ENCODE measurements around the gene BANF1. TPM values are rescaled to one million over a fixed set of nuclear protein-coding genes. Genes with fewer than 3 reads are reported as not detected.
A peak's percentile ranks its signal among the peaks of the same experiment; 100 is the strongest.

Gene BANF1
- total and polyA plus RNA-seq, 9 of the 15 experiments (the other 6 are each of a cell fraction or from before 2014, with no cell fraction given): 108 to 651 (median 263) TPM

GRCh38 chr11:66012371-66012945 lies 10.2 kb downstream of the BANF1 start:
- Histone ChIP-seq H3K27ac (ENCODE audit: extremely low read depth, low read depth, low read length) (no peak overlapping the region), H3K9ac (ENCODE audit: insufficient read depth in 1 of 2, low read depth in 2 of 2, low read length in 2 of 2) (peak overlapping the region in 1 of 2 experiments; percentile 62; a peak in 1 of 4 replicates), H3K9me3 (replicated peaks; ENCODE audit: control insufficient read depth, insufficient read depth, low read depth, low read length) (no peaks in the 10 kb centered on the region), H3K4me2 (ENCODE audit: insufficient read depth, low read length) (peak overlapping the region; percentile 49), H4K20me1 (replicated peaks; ENCODE audit: control insufficient read depth, insufficient read depth, low read length) (no peaks in the 10 kb centered on the region), H3K4me1 (replicated peaks in 1 of 2; ENCODE audit: control insufficient read depth in 2 of 2, insufficient read depth in 2 of 2, low read length in 2 of 2) (peaks cover 26 to 59% of the 10 kb centered on the region in 2 experiments), H3K4me3 (no peak overlapping the region), H3K9me1 (ENCODE audit: control insufficient read depth, insufficient read depth, low read length) (no peaks in the 10 kb centered on the region), H2AFZ (ENCODE audit: low read depth, low read length) (no peak overlapping the region; the same call in 1 of the 2 replicates), H3K27me3 (ENCODE audit: control insufficient read depth in 2 of 2, insufficient read depth in 2 of 2, low read length in 2 of 2) (no peaks in the 10 kb centered on the region), H3K36me3 (ENCODE audit: control insufficient read depth, insufficient read depth, low read length) (no peaks in the 10 kb centered on the region), H3K79me2 (ENCODE audit: control insufficient read depth, insufficient read depth, low read length) (no peaks in the 10 kb centered on the region)
- ChIA-PET CTCF (ENCODE audit: low intra/inter-chr PET ratio) (no interaction called here), POLR2A (interaction anchor here (0.6 to 2.2 kb wide), 6 partner anchors 8 to 407 kb away, joined by 3 to 9 read pairs (median 4); partner anchors contain the start of genes BANF1, CCDC85B and FOSL1)
- no TSS peak for BruUV-seq (replicated peaks)
- intact Hi-C loops (cut with micrococcal nuclease): no loop called here
- TF ChIP-seq, protein P1, sequence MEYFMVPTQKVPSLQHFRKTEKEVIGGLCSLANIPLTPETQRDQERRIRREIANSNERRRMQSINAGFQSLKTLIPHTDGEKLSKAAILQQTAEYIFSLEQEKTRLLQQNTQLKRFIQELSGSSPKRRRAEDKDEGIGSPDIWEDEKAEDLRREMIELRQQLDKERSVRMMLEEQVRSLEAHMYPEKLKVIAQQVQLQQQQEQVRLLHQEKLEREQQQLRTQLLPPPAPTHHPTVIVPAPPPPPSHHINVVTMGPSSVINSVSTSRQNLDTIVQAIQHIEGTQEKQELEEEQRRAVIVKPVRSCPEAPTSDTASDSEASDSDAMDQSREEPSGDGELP (CRISPR knock-in tag; IDR thresholded peaks at IDR 0.05; ENCODE audit: borderline replicate concordance): 0 out of 2 replicates have a peak, but pooled peaks have one; percentile 32
- TF ChIP-seq U2AF1 (optimal IDR thresholded peaks at IDR 0.05; ENCODE audit: low read depth, low read length) (no peak), DACH1 (IDR thresholded peaks at IDR 0.05; ENCODE audit: partially characterized antibody) (peak; percentile 20), ZNF740 (CRISPR knock-in tag; IDR thresholded peaks at IDR 0.05) (peak; percentile 10; the same call in 1 of the 2 replicates), ZNF740 (tag; IDR thresholded peaks at IDR 0.05) (peak in 1 of 2 experiments; percentile 61; a peak in 2 of 4 replicates)
- ATAC-seq: no peak
- 44% methylated on average over 8 of the region's 12 CpGs for WGBS (ENCODE audit: insufficient coverage, low coverage, missing lambda C conversion rate)
- FAIRE-seq: no peak
- in situ Hi-C loops (cut with MboI): no loop called here
- no peak for DNase-seq (ENCODE audit: extremely low read depth in 1 of 4, low spot score in 3 of 4)
